Stimulated activated memory B cell treated with anti-CD40 and anti-IgM and Interleukin-4, amounts not matched to agents 10 μg/mL and 1 μg/mL and 100 μg/mL, for 72 hours (primary cell): ENCODE data around the gene PCDHA13.
"Not testable (repeated sequence)": the region's sequence is repeated elsewhere in the genome, so short reads cannot be mapped to it uniquely, and the experiment has no call there.

Experiments
- ATAC-seq: fragments of 150-1000 bp; cut with Tn5 transposase; 2 replicates; pipeline ENCODE4 v1.10.0; 2021
- H3K27ac Mint-ChIP-seq: one replicate; pipeline ENCODE4 v1.8.0; 2022; ENCODE audit warnings: mild to moderate bottlenecking, mixed read lengths
- H3K27me3 Mint-ChIP-seq: one replicate; pipeline ENCODE4 v1.8.0; 2022; ENCODE audit warnings: mixed read lengths
- H3K36me3 Mint-ChIP-seq: one replicate; pipeline ENCODE4 v1.8.0; 2022; ENCODE audit warnings: mixed read lengths
- H3K4me1 Mint-ChIP-seq: one replicate; pipeline ENCODE4 v1.8.0; 2022; ENCODE audit warnings: mixed read lengths
- H3K4me3 Mint-ChIP-seq: one replicate; pipeline ENCODE4 v1.8.0; 2022; ENCODE audit warnings: mild to moderate bottlenecking, moderate library complexity, mixed read lengths
- H3K9me3 Mint-ChIP-seq: one replicate; pipeline ENCODE4 v1.8.0; 2022; ENCODE audit warnings: mixed read lengths

Gene PCDHA13

GRCh38 chr5:140881889-140882590 is at the start of gene PCDHA13:
PCDHA13 (plus strand) TSS chr5:140882124; CDS start chr5:140882269, 145 bp downstream.
- ATAC-seq, result no peak
- no peak within 1 kb of the TSS for H3K27ac Mint-ChIP-seq

GRCh38 chr5:140833993-140834392 is 47.9 kb upstream of the PCDHA13 start, which contains the start of gene PCDHA7:
PCDHA7 (plus strand) TSS chr5:140834269; CDS start chr5:140834384, 115 bp downstream.
- Mint-ChIP-seq H3K9me3 (peaks cover 14% of the 10 kb centered on the region), H3K4me3 (no peak within 1 kb of the TSS), H3K4me1 (no peaks in the 10 kb centered on the region), H3K27me3 (peaks cover 21% of the 10 kb centered on the region), H3K27ac (no peak within 1 kb of the TSS), H3K36me3 (no peaks in the 10 kb centered on the region)
- ATAC-seq, result no peak

More at GRCh38 chr5:140881889-140882590, at the start of gene PCDHA13:
- H3K4me3 Mint-ChIP-seq, result no peak within 1 kb of the TSS
- H3K36me3 Mint-ChIP-seq, result no peaks in the 10 kb centered on the region
- H3K27me3 Mint-ChIP-seq, result peaks cover 36% of the 10 kb centered on the region
- no peaks in the 10 kb centered on the region for H3K4me1 Mint-ChIP-seq
- peaks cover 17% of the 10 kb centered on the region for H3K9me3 Mint-ChIP-seq

- H3K4me3 Mint-ChIP-seq, ATAC-seq, H3K4me1 Mint-ChIP-seq, H3K27ac Mint-ChIP-seq, H3K36me3 Mint-ChIP-seq: not testable (repeated sequence)
- Mint-ChIP-seq H3K27me3 (peaks cover 24% of the 10 kb centered on the region), H3K9me3 (peaks cover 14% of the 10 kb centered on the region)
Observed at GRCh38 chr5:140834439-140835008, 47.4 kb upstream of the PCDHA13 start.

- ATAC-seq, result no peak
Observed at GRCh38 chr5:140835622-140836510, 46.1 kb upstream of the PCDHA13 start.

GRCh38 chr5:140840978-140841962 is 40.7 kb upstream of the PCDHA13 start, which contains the start of gene PCDHA8:
PCDHA8 (plus strand) TSS chr5:140841187; CDS start chr5:140841322, 135 bp downstream.
- no peak for ATAC-seq
- Mint-ChIP-seq H3K27me3 (peaks cover 26% of the 10 kb centered on the region), H3K27ac (no peak within 1 kb of the TSS), H3K9me3 (peaks cover 3% of the 10 kb centered on the region), H3K4me3 (no peak within 1 kb of the TSS), H3K4me1 (no peaks in the 10 kb centered on the region), H3K36me3 (no peaks in the 10 kb centered on the region)

More at GRCh38 chr5:140835622-140836510, 46.1 kb upstream of the PCDHA13 start:
- Mint-ChIP-seq H3K36me3 (no peaks in the 10 kb centered on the region), H3K4me3 (no peak overlapping the region), H3K4me1 (no peaks in the 10 kb centered on the region), H3K27ac (no peak overlapping the region), H3K27me3 (peaks cover 34% of the 10 kb centered on the region), H3K9me3 (peaks cover 14% of the 10 kb centered on the region)

GRCh38 chr5:140842798-140843733 is 38.9 kb upstream of the PCDHA13 start:
- Mint-ChIP-seq H3K27me3 (peaks cover 35% of the 10 kb centered on the region), H3K27ac (no peak overlapping the region), H3K4me3 (no peak overlapping the region)

GRCh38 chr5:140848139-140849102 is 33.5 kb upstream of the PCDHA13 start, which contains the start of gene PCDHA9:
PCDHA9 (plus strand) TSS chr5:140848382; CDS start chr5:140848496, 114 bp downstream.
- not testable (repeated sequence) for H3K27ac Mint-ChIP-seq, ATAC-seq, H3K36me3 Mint-ChIP-seq, H3K9me3 Mint-ChIP-seq, H3K4me3 Mint-ChIP-seq, H3K4me1 Mint-ChIP-seq
- peaks cover 34% of the 10 kb centered on the region for H3K27me3 Mint-ChIP-seq

More at GRCh38 chr5:140842798-140843733, 38.9 kb upstream of the PCDHA13 start:
- Mint-ChIP-seq H3K4me1 (no peaks in the 10 kb centered on the region), H3K9me3 (no peaks in the 10 kb centered on the region), H3K36me3 (no peaks in the 10 kb centered on the region)
- ATAC-seq, result no peak

GRCh38 chr5:140849831-140850634 is 31.9 kb upstream of the PCDHA13 start:
- H3K36me3 Mint-ChIP-seq, ATAC-seq, H3K4me3 Mint-ChIP-seq, H3K4me1 Mint-ChIP-seq, H3K9me3 Mint-ChIP-seq, H3K27ac Mint-ChIP-seq: not testable (repeated sequence)
- H3K27me3 Mint-ChIP-seq, result peaks cover 35% of the 10 kb centered on the region

- no peaks in the 10 kb centered on the region for H3K4me1 Mint-ChIP-seq
- no peaks in the 10 kb centered on the region for H3K36me3 Mint-ChIP-seq
- peaks cover 10% of the 10 kb centered on the region for H3K27me3 Mint-ChIP-seq
- peaks cover 6% of the 10 kb centered on the region for H3K9me3 Mint-ChIP-seq
- no peak within 1 kb of the TSS for H3K27ac Mint-ChIP-seq
- ATAC-seq, result no peak
- no peak within 1 kb of the TSS for H3K4me3 Mint-ChIP-seq
Observed at GRCh38 chr5:140855772-140856674, 25.9 kb upstream of the PCDHA13 start, which contains the start of gene PCDHA10. PCDHA10 (plus strand) TSS chr5:140855897; CDS start chr5:140856049, 152 bp downstream.

- no peak for ATAC-seq
- Mint-ChIP-seq H3K4me3 (no peak overlapping the region), H3K36me3 (no peaks in the 10 kb centered on the region), H3K9me3 (peaks cover 6% of the 10 kb centered on the region), H3K27ac (no peak overlapping the region), H3K27me3 (peaks cover 10% of the 10 kb centered on the region), H3K4me1 (no peaks in the 10 kb centered on the region)
Observed at GRCh38 chr5:140857177-140857986, 24.5 kb upstream of the PCDHA13 start.

GRCh38 chr5:140857987-140858240 is 24.0 kb upstream of the PCDHA13 start:
- no peak overlapping the region for H3K27ac Mint-ChIP-seq
- ATAC-seq, result no peak
- no peaks in the 10 kb centered on the region for H3K36me3 Mint-ChIP-seq
- H3K9me3 Mint-ChIP-seq, result peaks cover 6% of the 10 kb centered on the region
- H3K4me3 Mint-ChIP-seq, result no peak overlapping the region
- no peaks in the 10 kb centered on the region for H3K4me1 Mint-ChIP-seq
- H3K27me3 Mint-ChIP-seq, result peaks cover 6% of the 10 kb centered on the region
